ENCODE measurements around the gene PRMT9. TPM values are rescaled to one million over a fixed set of nuclear protein-coding genes. Genes with fewer than 3 reads are reported as not detected.

PRMT9 gene
- total RNA-seq, 6 experiments from 2014 or later, result 3.4 to 4.9 (median 4.6) TPM

DNA sequence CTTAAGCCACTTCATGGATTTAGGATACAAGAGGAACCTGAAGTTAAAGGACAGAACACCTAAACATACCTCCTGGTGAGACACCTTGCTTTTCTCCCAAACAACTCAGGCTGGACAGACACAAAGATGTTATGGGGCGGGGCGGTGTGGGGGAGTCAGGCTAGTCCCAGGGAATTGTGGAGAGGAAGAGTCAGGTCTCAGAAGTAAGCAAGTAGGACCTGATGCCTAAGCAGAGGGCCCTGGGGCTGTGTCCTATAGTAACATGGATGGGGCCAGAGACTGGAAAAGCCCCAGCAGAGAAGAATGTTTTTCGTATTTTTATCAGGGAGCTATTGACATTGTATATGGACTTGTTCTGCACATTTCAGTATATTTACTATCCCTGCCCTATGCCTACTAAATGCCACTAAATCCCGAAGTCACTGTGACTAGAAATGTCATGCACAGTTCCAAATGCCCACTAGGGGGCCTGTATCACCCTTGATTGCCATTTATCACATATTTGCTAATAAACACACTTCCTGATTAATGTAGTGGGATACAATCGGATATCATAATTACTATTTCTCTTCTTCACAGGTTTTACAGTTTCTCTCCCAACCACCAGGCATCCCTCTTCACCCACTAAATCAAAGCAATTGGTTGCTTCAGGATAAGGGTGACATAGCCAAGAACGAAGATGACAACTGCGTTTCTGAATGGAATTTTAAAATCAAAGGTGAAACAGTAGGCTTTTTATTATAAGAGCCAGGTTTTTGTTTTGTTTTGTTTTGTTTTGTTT is 24.1 kb upstream of the PRMT9 start:
- H3K9me3 ChIP-seq, result no peaks in the 10 kb centered on the region
- no peaks in the 10 kb centered on the region for H3K27me3 ChIP-seq
- no peaks in the 10 kb centered on the region for H3K36me3 ChIP-seq
- WGBS (ENCODE audit: insufficient coverage, low coverage, low lambda C conversion rate, missing lambda C conversion rate), result 30% methylated on average over 5 of the region's 7 CpGs
- TF ChIP-seq CTCF (IDR thresholded peaks at IDR 0.05), result peak; percentile 89 to 96 (median 90)
- TF ChIP-seq POLR2A (IDR thresholded peaks at IDR 0.05), result no peak
- H3K4me3 ChIP-seq, result no peak overlapping the region
- intact Hi-C loops (cut with DNase I), result loop anchor here (5.0 kb wide), 1 partner anchor 159 kb away; no protein-coding TSS in a partner anchor
- DNase-seq (peak in 1 of 3 donors; percentile 58), ATAC-seq (peak; percentile 85 to 93 (median 89))
- no peak overlapping the region for H3K27ac ChIP-seq
- H3K4me1 ChIP-seq, result no peaks in the 10 kb centered on the region

GRCh38 chr4:147704846-147705245 is 20.9 kb upstream of the PRMT9 start:
- no peaks in the 10 kb centered on the region for H3K27me3 ChIP-seq
- TF ChIP-seq CTCF (IDR thresholded peaks at IDR 0.05) (no peak), POLR2A (IDR thresholded peaks at IDR 0.05) (no peak)
- H3K36me3 ChIP-seq, result no peaks in the 10 kb centered on the region
- whole genome bisulfite sequencing (ENCODE audit: insufficient coverage, low coverage, low lambda C conversion rate, missing lambda C conversion rate), result 40% methylated on average over 1 of the region's 1 CpG
- H3K4me3 ChIP-seq, result no peak overlapping the region
- H3K27ac ChIP-seq, result no peak overlapping the region
- intact Hi-C loops (cut with DNase I), result loop anchor here (5.0 kb wide), 1 partner anchor 162 kb away; no protein-coding TSS in a partner anchor
- H3K4me1 ChIP-seq, result no peaks in the 10 kb centered on the region
- no peaks in the 10 kb centered on the region for H3K9me3 ChIP-seq
- ATAC-seq, result no peak
- DNase-seq, result no peak

GRCh38 chr4:147696866-147697265 is 12.9 kb upstream of the PRMT9 start:
- Histone ChIP-seq H3K27ac (no peak overlapping the region), H3K4me3 (no peak overlapping the region), H3K4me1 (no peaks in the 10 kb centered on the region), H3K27me3 (no peaks in the 10 kb centered on the region), H3K9me3 (no peaks in the 10 kb centered on the region), H3K36me3 (no peaks in the 10 kb centered on the region)
- DNase-seq (no peak), ATAC-seq (no peak)
- intact Hi-C loops (cut with DNase I), result no loop called here
- no peak for TF ChIP-seq POLR2A (IDR thresholded peaks at IDR 0.05)
- TF ChIP-seq CTCF (IDR thresholded peaks at IDR 0.05), result no peak
- WGBS (ENCODE audit: insufficient coverage, low coverage, low lambda C conversion rate, missing lambda C conversion rate), result 33% methylated on average over 1 of the region's 1 CpG

GRCh38 chr4:147693218-147693617 is 9.3 kb upstream of the PRMT9 start:
- Histone ChIP-seq H3K27me3 (no peaks in the 10 kb centered on the region), H3K36me3 (no peaks in the 10 kb centered on the region), H3K27ac (no peak overlapping the region), H3K4me3 (no peak overlapping the region), H3K9me3 (no peaks in the 10 kb centered on the region), H3K4me1 (no peaks in the 10 kb centered on the region)
- no peak for ATAC-seq
- 54% methylated on average over 2 of the region's 3 CpGs for WGBS (ENCODE audit: insufficient coverage, low coverage, low lambda C conversion rate, missing lambda C conversion rate)
- intact Hi-C loops (cut with DNase I), result no loop called here
- no peak for DNase-seq
- no peak for TF ChIP-seq POLR2A (IDR thresholded peaks at IDR 0.05)
- no peak for TF ChIP-seq CTCF (IDR thresholded peaks at IDR 0.05)

All from right lobe of liver (tissue), 6 donors.